ENCODE measurements around the gene CCAR1.

DNA sequence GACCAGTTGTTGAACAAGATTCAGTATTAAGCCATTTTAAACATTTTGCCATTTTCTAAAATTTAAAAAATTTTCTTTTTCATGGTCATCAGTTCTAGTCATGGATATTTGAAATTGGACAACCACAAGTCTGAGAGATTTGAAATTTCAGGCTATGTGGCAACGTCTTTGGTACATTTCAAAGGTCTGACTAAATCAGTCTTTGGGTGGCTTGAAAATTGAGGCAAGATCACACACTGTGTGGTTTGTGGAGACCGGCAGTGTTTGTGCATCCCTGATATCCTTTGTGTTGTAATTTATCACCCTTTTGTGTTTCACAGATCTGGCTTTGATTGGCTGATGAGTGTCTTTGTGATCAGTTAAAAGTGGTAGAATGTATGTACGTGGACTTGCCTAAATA is 35.7 kb downstream of the CCAR1 start:
- TF ChIP-seq EZH2phosphoT487 (IDR thresholded peaks at IDR 0.05; ENCODE audit: borderline replicate concordance, low read length), result no peak
- TF ChIP-seq CTCF (IDR thresholded peaks at IDR 0.05; ENCODE audit: low read depth, low read length, poor library complexity, severe bottlenecking), result no peak
